H1 (cell line): Measurements from ENCODE around the gene OTX2. TPM values are rescaled to one million over a fixed set of nuclear protein-coding genes. Genes with fewer than 3 reads are reported as not detected.
A peak's percentile ranks its signal among the peaks of the same experiment; 100 is the strongest.

Experiments used
- BACH1 ChIP-seq: IDR thresholded peaks from 2 replicates; pipeline ENCODE4 v1.6.1; 2012; ENCODE audit warnings: low read length, improper control_type of control experiment
- HDAC2 ChIP-seq, 2 experiments: fragments of 300-600 bp in 1 of 2; sonication (generic) in 1 of 2; IDR thresholded peaks; 2 replicates each; pipeline ENCODE4 v1.6.1; 2011 to 2012; ENCODE audit warnings: low read depth in 2 of 2, low read length in 2 of 2, mild to moderate bottlenecking in 2 of 2, moderate library complexity in 2 of 2, borderline replicate concordance in 1 of 2, inconsistent platforms in 1 of 2
- NRF1 ChIP-seq: IDR thresholded peaks from 2 replicates; pipeline ENCODE4 v1.6.1; 2011; ENCODE audit warnings: mild to moderate bottlenecking, low read depth, low read length, improper control_type of control experiment
- SIRT6 ChIP-seq: IDR thresholded peaks from one replicate; pipeline ENCODE4 v1.7.1; 2012; ENCODE audit warnings: low read length, inconsistent platforms
- SP1 ChIP-seq: IDR thresholded peaks from 2 replicates; pipeline ENCODE4 v1.6.1; 2011; ENCODE audit warnings: low read depth, low read length
- polyA plus RNA-seq, 7 experiments: library from polyadenylated mRNA; depleted of rRNA in 3 of 7; stranded (reverse) in 5 of 7; unstranded in 2 of 7; fragments of >200 nt in 5 of 7; fragments of 200-250 nt in 2 of 7; gene quantifications; 1 replicate in 5 of 7; 2 replicates in 1 of 7; 4 replicates in 1 of 7; pipeline versions ENCODE4 v1.2.1 to v1.2.3, GENCODE V29; 2011 to 2013; ENCODE audit warnings: missing spikeins in 2 of 7, mixed read lengths in 2 of 7
- total RNA-seq: library from RNA; stranded (reverse); fragmentation: NEBNext Ultra II Directional; extraction: Animal tissue kit (Norgen Biotek cat#: 25700); gene quantifications from 2 replicates; pipeline ENCODE4 v1.2.1, GENCODE V29; 2021

Gene OTX2
- total and polyA plus RNA-seq, 2 of the 8 experiments (the other 6 are each of a cell fraction or from before 2014, with no cell fraction given): 33.9 to 155 TPM

DNA sequence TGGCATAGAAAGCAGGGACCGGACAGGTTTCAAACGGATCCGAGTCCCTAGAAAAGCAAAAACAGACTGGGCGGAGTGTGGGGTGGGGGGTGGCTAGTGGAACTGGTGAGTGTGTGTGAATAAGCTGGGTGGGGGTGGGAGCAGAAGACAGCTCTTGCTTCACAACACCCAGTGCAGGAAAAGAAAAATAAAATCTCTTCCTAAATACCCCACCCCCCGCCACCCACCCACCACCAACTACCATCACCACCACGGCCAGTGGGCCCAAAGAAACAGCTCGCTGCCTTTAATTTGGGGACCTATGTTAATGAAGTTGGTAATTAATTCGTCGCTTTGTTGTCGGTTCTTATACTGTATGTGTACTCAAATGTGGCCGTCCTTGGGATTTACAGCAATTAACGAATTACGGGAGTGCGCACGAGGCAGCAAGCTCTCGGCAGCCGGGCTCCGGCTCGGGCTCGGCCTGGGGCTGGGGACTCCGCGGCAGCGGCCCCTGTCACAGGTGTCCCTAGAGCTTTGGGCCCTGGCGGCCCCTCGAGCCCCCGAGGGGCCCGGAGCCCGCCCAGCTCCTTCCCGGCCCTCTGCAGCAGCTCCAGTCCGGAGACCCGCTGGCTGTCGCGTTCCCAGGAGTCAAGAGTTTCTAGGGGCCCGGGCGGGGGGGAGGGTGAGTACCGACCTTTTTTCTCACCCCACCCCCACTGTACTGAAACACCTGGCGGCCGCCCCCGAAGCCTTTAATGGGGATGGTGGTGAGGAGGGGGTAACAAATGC lies 1.5 kb upstream of the OTX2 start (continued):
- TF ChIP-seq SIRT6: no peak
- TF ChIP-seq BACH1: no peak
- TF ChIP-seq SP1: no peak
- no peak for TF ChIP-seq NRF1
- TF ChIP-seq HDAC2 (IDR thresholded peaks at IDR 0.05; ENCODE audit: borderline replicate concordance in 1 of 2, low read depth in 2 of 2, low read length in 2 of 2): 0 out of 4 replicates have a peak, but pooled peaks of 1 of the 2 experiments have one; percentile 18
